ENCODE data around the gene INO80E. TPM values are rescaled to one million over a fixed set of nuclear protein-coding genes. Genes with fewer than 3 reads are reported as not detected.

Gene INO80E
- total and polyA plus RNA-seq, 3 experiments from 2014 or later = 6.5 to 123 (median 121) TPM

- no peaks in the 10 kb centered on the region for H3K27me3 ChIP-seq (ENCODE audit: insufficient read depth, low read length, poor library complexity, severe bottlenecking)
- POLR2A ChIA-PET = interaction anchor here (0.6 to 2.1 kb wide), 7 partner anchors 12 to 153 kb away, joined by 3 to 17 read pairs (median 6); partner anchors contain the start of genes HIRIP3, KCTD13 and TAOK2
These were observed 34.9 kb upstream of the INO80E start for GRCh38 chr16:29961127-29961478.

GRCh38 chr16:29961479-29962343, 34.3 kb upstream of the INO80E start, which contains the start of gene TMEM219:
Gene TMEM219, plus strand, starts transcription at chr16:29962079. Its CDS starts 1,065 bp downstream, at chr16:29963144.
- Histone ChIP-seq H3K4me1 (ENCODE audit: insufficient read depth, low read length) (peaks cover 15% of the 10 kb centered on the region), H3K9me3 (ENCODE audit: low read length) (no peaks in the 10 kb centered on the region), H3K36me3 (ENCODE audit: insufficient read depth, low read length) (no peaks in the 10 kb centered on the region), H3K27me3 (ENCODE audit: insufficient read depth, low read length, poor library complexity, severe bottlenecking) (no peaks in the 10 kb centered on the region), H3K27ac (ENCODE audit: low read depth, low read length) (peak within 1 kb of the TSS; percentile 86), H3K4me3 (ENCODE audit: low read length) (peak within 1 kb of the TSS; percentile 97)
- no peaks in the 10 kb centered on the region for H3K27me3 Mint-ChIP-seq
- DNase-seq = peak; percentile 92 to 97 (median 95)
- H3K9me3 Mint-ChIP-seq = no peaks in the 10 kb centered on the region
- peaks cover 18 to 30% (median 19%) of the 10 kb centered on the region in 3 donors for H3K4me1 Mint-ChIP-seq
- peak within 1 kb of the TSS; percentile 86 to 98 (median 95) for H3K27ac Mint-ChIP-seq
- peaks cover 0 to 15% (median 0%) of the 10 kb centered on the region in 3 donors for H3K36me3 Mint-ChIP-seq
- POLR2A ChIA-PET = interaction anchor here (0.6 to 2.1 kb wide), 7 partner anchors 9 to 154 kb away, joined by 3 to 17 read pairs (median 6); partner anchors contain the start of genes HIRIP3, KCTD13 and TAOK2
- peak within 1 kb of the TSS; percentile 87 to 97 (median 89) for H3K4me3 Mint-ChIP-seq
- CTCF ChIA-PET = interaction anchor here (0.7 to 3.9 kb wide), 4 partner anchors 10 to 113 kb away, joined by 3 to 33 read pairs (median 6); partner anchors contain the start of genes KCTD13 and TAOK2

More at GRCh38 chr16:29961127-29961478, 34.9 kb upstream of the INO80E start:
- no peaks in the 10 kb centered on the region for H3K27me3 Mint-ChIP-seq
- peak overlapping the region; percentile 81 to 96 (median 93) for H3K27ac Mint-ChIP-seq
- DNase-seq = no peak
- peaks cover 18 to 28% (median 19%) of the 10 kb centered on the region in 3 donors for H3K4me1 Mint-ChIP-seq
- peaks cover 0 to 15% (median 0%) of the 10 kb centered on the region in 3 donors for H3K36me3 Mint-ChIP-seq
- no peaks in the 10 kb centered on the region for H3K9me3 Mint-ChIP-seq
- Histone ChIP-seq H3K4me3 (ENCODE audit: low read length) (peak overlapping the region; percentile 97), H3K4me1 (ENCODE audit: insufficient read depth, low read length) (peaks cover 15% of the 10 kb centered on the region), H3K36me3 (ENCODE audit: insufficient read depth, low read length) (no peaks in the 10 kb centered on the region), H3K9me3 (ENCODE audit: low read length) (no peaks in the 10 kb centered on the region), H3K27ac (ENCODE audit: low read depth, low read length) (peak overlapping the region; percentile 86)
- CTCF ChIA-PET = interaction anchor here (1.6 to 3.9 kb wide), 3 partner anchors 11 to 112 kb away, joined by 6 to 33 read pairs (median 7); partner anchors contain the start of genes KCTD13 and TAOK2
- peak overlapping the region; percentile 87 to 97 (median 89) for H3K4me3 Mint-ChIP-seq

GRCh38 chr16:29962344-29962994, 33.6 kb upstream of the INO80E start:
- ChIA-PET CTCF (interaction anchor here (0.7 to 3.9 kb wide), 4 partner anchors 10 to 114 kb away, joined by 3 to 33 read pairs (median 6); partner anchors contain the start of genes KCTD13 and TAOK2), POLR2A (interaction anchor here (0.6 to 2.1 kb wide), 6 partner anchors 8 to 155 kb away, joined by 3 to 17 read pairs (median 7); partner anchors contain the start of genes HIRIP3, KCTD13 and TAOK2)
- no peaks in the 10 kb centered on the region for H3K27me3 ChIP-seq (ENCODE audit: insufficient read depth, low read length, poor library complexity, severe bottlenecking)
- peak overlapping the region; percentile 86 for H3K27ac ChIP-seq (ENCODE audit: low read depth, low read length)
- H3K4me3 ChIP-seq (ENCODE audit: low read length) = peak overlapping the region; percentile 97
- H3K36me3 ChIP-seq (ENCODE audit: insufficient read depth, low read length) = no peaks in the 10 kb centered on the region
- H3K9me3 Mint-ChIP-seq = no peaks in the 10 kb centered on the region
- H3K4me3 Mint-ChIP-seq = peak overlapping the region; percentile 87 to 97 (median 89)
- H3K27me3 Mint-ChIP-seq = no peaks in the 10 kb centered on the region
- H3K4me1 ChIP-seq (ENCODE audit: insufficient read depth, low read length) = peaks cover 15% of the 10 kb centered on the region
- DNase-seq = no peak
- H3K4me1 Mint-ChIP-seq = peaks cover 18 to 30% (median 19%) of the 10 kb centered on the region in 3 donors
- peaks cover 0 to 15% (median 0%) of the 10 kb centered on the region in 3 donors for H3K36me3 Mint-ChIP-seq
- peak overlapping the region; percentile 86 to 98 (median 95) for H3K27ac Mint-ChIP-seq
- no peaks in the 10 kb centered on the region for H3K9me3 ChIP-seq (ENCODE audit: low read length)

GRCh38 chr16:29963021-29963743, 32.9 kb upstream of the INO80E start:
- H3K4me3 Mint-ChIP-seq = peak overlapping the region; percentile 84 to 97 (median 89)
- peak overlapping the region; percentile 97 for H3K4me3 ChIP-seq (ENCODE audit: low read length)
- no peaks in the 10 kb centered on the region for H3K9me3 Mint-ChIP-seq
- no peaks in the 10 kb centered on the region for H3K9me3 ChIP-seq (ENCODE audit: low read length)
- H3K36me3 ChIP-seq (ENCODE audit: insufficient read depth, low read length) = no peaks in the 10 kb centered on the region
- H3K4me1 Mint-ChIP-seq = peaks cover 18 to 30% (median 19%) of the 10 kb centered on the region in 3 donors
- H3K27ac ChIP-seq (ENCODE audit: low read depth, low read length) = peak overlapping the region; percentile 86
- DNase-seq = no peak
- H3K27ac Mint-ChIP-seq = peak overlapping the region; percentile 86 to 98 (median 95)
- ChIA-PET CTCF (interaction anchor here (3.9 kb wide), 1 partner anchor 9 kb away, joined by 33 read pairs; the partner anchor contains the start of gene TAOK2), POLR2A (interaction anchor here (1.0 kb wide), 1 partner anchor 22 kb away, joined by 4 read pairs; no protein-coding TSS in a partner anchor)
- peaks cover 0 to 19% (median 0%) of the 10 kb centered on the region in 3 donors for H3K36me3 Mint-ChIP-seq
- H3K27me3 Mint-ChIP-seq = no peaks in the 10 kb centered on the region
- H3K27me3 ChIP-seq (ENCODE audit: insufficient read depth, low read length, poor library complexity, severe bottlenecking) = no peaks in the 10 kb centered on the region
- peaks cover 15% of the 10 kb centered on the region for H3K4me1 ChIP-seq (ENCODE audit: insufficient read depth, low read length)

- H3K9me3 Mint-ChIP-seq = no peaks in the 10 kb centered on the region
- H3K4me3 ChIP-seq (ENCODE audit: low read length) = no peak overlapping the region
- H3K27ac Mint-ChIP-seq = peak overlapping the region in 2 of 8 donors; percentile 63 to 82
- peaks cover 5% of the 10 kb centered on the region for H3K36me3 ChIP-seq (ENCODE audit: insufficient read depth, low read length)
- no peak overlapping the region for H3K4me3 Mint-ChIP-seq
- no peaks in the 10 kb centered on the region for H3K27me3 Mint-ChIP-seq
- no peak for DNase-seq
- peaks cover 6 to 14% (median 9%) of the 10 kb centered on the region in 3 donors for H3K4me1 Mint-ChIP-seq
- ChIA-PET POLR2A (no interaction called here), CTCF (no interaction called here)
- peaks cover 5 to 28% (median 6%) of the 10 kb centered on the region in 3 donors for H3K36me3 Mint-ChIP-seq
- H3K27ac ChIP-seq (ENCODE audit: low read depth, low read length) = no peak overlapping the region
- H3K9me3 ChIP-seq (ENCODE audit: low read length) = no peaks in the 10 kb centered on the region
- peaks cover 5% of the 10 kb centered on the region for H3K4me1 ChIP-seq (ENCODE audit: insufficient read depth, low read length)
- no peaks in the 10 kb centered on the region for H3K27me3 ChIP-seq (ENCODE audit: insufficient read depth, low read length, poor library complexity, severe bottlenecking)
These were observed 27.8 kb upstream of the INO80E start for GRCh38 chr16:29968205-29968604.

- CTCF ChIA-PET = interaction anchor here (4.3 kb wide), 1 partner anchor 10 kb away, joined by 33 read pairs; the partner anchor contains the start of gene TMEM219
- Mint-ChIP-seq H3K27ac (peak overlapping the region in 3 of 8 donors; percentile 68 to 76 (median 76)), H3K9me3 (no peaks in the 10 kb centered on the region), H3K4me1 (peaks cover 26 to 29% (median 26%) of the 10 kb centered on the region in 3 donors), H3K4me3 (peak overlapping the region in 1 of 7 donors; percentile 8), H3K27me3 (no peaks in the 10 kb centered on the region), H3K36me3 (peaks cover 5 to 33% (median 6%) of the 10 kb centered on the region in 3 donors)
- Histone ChIP-seq H3K9me3 (ENCODE audit: low read length) (no peaks in the 10 kb centered on the region), H3K27ac (ENCODE audit: low read depth, low read length) (no peak overlapping the region), H3K27me3 (ENCODE audit: insufficient read depth, low read length, poor library complexity, severe bottlenecking) (no peaks in the 10 kb centered on the region), H3K4me3 (ENCODE audit: low read length) (no peak overlapping the region), H3K4me1 (ENCODE audit: insufficient read depth, low read length) (peaks cover 27% of the 10 kb centered on the region), H3K36me3 (ENCODE audit: insufficient read depth, low read length) (peaks cover 5% of the 10 kb centered on the region)
- POLR2A ChIA-PET = no interaction called here
- no peak for DNase-seq
These were observed 24.7 kb upstream of the INO80E start for GRCh38 chr16:29971304-29971703.

GRCh38 chr16:29972500-29972899, 23.5 kb upstream of the INO80E start:
- POLR2A ChIA-PET = interaction anchor here (1.0 to 2.8 kb wide), 5 partner anchors 11 to 272 kb away, joined by 3 to 17 read pairs (median 14); partner anchors contain the start of genes HIRIP3, INO80E, KCTD13 and TMEM219
- Histone ChIP-seq H3K4me3 (ENCODE audit: low read length) (no peak overlapping the region), H3K27me3 (ENCODE audit: insufficient read depth, low read length, poor library complexity, severe bottlenecking) (no peaks in the 10 kb centered on the region), H3K4me1 (ENCODE audit: insufficient read depth, low read length) (peaks cover 31% of the 10 kb centered on the region), H3K36me3 (ENCODE audit: insufficient read depth, low read length) (peaks cover 5% of the 10 kb centered on the region), H3K27ac (ENCODE audit: low read depth, low read length) (no peak overlapping the region), H3K9me3 (ENCODE audit: low read length) (no peaks in the 10 kb centered on the region)
- CTCF ChIA-PET = interaction anchor here (1.4 to 4.3 kb wide), 3 partner anchors 9 to 46 kb away, joined by 3 to 33 read pairs (median 4); partner anchors contain the start of gene TMEM219
- H3K27ac Mint-ChIP-seq = peak overlapping the region in 7 of 8 donors; percentile 50 to 96 (median 91)
- DNase-seq = no peak
- peaks cover 34 to 39% (median 36%) of the 10 kb centered on the region in 3 donors for H3K4me1 Mint-ChIP-seq
- peak overlapping the region; percentile 61 to 95 (median 94) for H3K4me3 Mint-ChIP-seq
- H3K27me3 Mint-ChIP-seq = no peaks in the 10 kb centered on the region
- H3K9me3 Mint-ChIP-seq = no peaks in the 10 kb centered on the region
- H3K36me3 Mint-ChIP-seq = peaks cover 5 to 38% (median 6%) of the 10 kb centered on the region in 3 donors

All from CD8-positive, alpha-beta memory T cell (primary cell).